IPS DF 4.7 (cell line): ENCODE data around the gene KCNN2.

Experiments
- DNase-seq: peaks from one replicate; pipeline ENCODE4 v3.0.0-alpha.2; 2013; ENCODE audit warnings: low spot score; ENCODE audit errors: extremely low read depth

The KCNN2 gene

GRCh38 chr5:114361724-114362196 is at the start of gene KCNN2:
TSS of gene KCNN2 (plus strand) at chr5:114362070. CDS start at chr5:114362140, 70 bp downstream.
- DNase-seq, result peak; percentile 64

- no peak for DNase-seq
Observed at GRCh38 chr5:114312658-114313057, 49.2 kb upstream of the KCNN2 start.

- DNase-seq, result no peak
Observed at GRCh38 chr5:114314061-114314460, 47.8 kb upstream of the KCNN2 start.

GRCh38 chr5:114316167-114316566 is 45.7 kb upstream of the KCNN2 start:
- no peak for DNase-seq

GRCh38 chr5:114317751-114318150 is 44.1 kb upstream of the KCNN2 start:
- no peak for DNase-seq

- no peak for DNase-seq
Observed at GRCh38 chr5:114319236-114319635, 42.6 kb upstream of the KCNN2 start.

GRCh38 chr5:114319821-114320220 is 42.0 kb upstream of the KCNN2 start:
- no peak for DNase-seq

- no peak for DNase-seq
Observed at GRCh38 chr5:114324282-114324681, 37.6 kb upstream of the KCNN2 start.

- no peak for DNase-seq
Observed at GRCh38 chr5:114325541-114325940, 36.3 kb upstream of the KCNN2 start.

- DNase-seq, result no peak
Observed at GRCh38 chr5:114327474-114327873, 34.4 kb upstream of the KCNN2 start.

GRCh38 chr5:114327987-114328386 is 33.9 kb upstream of the KCNN2 start:
- DNase-seq, result no peak

- no peak for DNase-seq
Observed at GRCh38 chr5:114330916-114331531, 30.8 kb upstream of the KCNN2 start.

- no peak for DNase-seq
Observed at GRCh38 chr5:114332493-114332892, 29.4 kb upstream of the KCNN2 start.

- DNase-seq, result no peak
Observed at GRCh38 chr5:114332925-114333324, 28.9 kb upstream of the KCNN2 start.

GRCh38 chr5:114335391-114335790 is 26.5 kb upstream of the KCNN2 start:
- no peak for DNase-seq

GRCh38 chr5:114339108-114339507 is 22.8 kb upstream of the KCNN2 start:
- DNase-seq, result no peak

GRCh38 chr5:114346181-114346580 is 15.7 kb upstream of the KCNN2 start:
- DNase-seq, result no peak

GRCh38 chr5:114355086-114355830 is 6.6 kb upstream of the KCNN2 start:
- DNase-seq, result no peak

GRCh38 chr5:114358329-114358728 is 3.5 kb upstream of the KCNN2 start:
- no peak for DNase-seq

- DNase-seq, result no peak
Observed at GRCh38 chr5:114360357-114360756, 1.5 kb upstream of the KCNN2 start.

- DNase-seq, result no peak
Observed at GRCh38 chr5:114360816-114361723, 800 bp upstream of the KCNN2 start.
